Measurements from ENCODE around the gene KRT86.

KRT86 gene

DNA sequence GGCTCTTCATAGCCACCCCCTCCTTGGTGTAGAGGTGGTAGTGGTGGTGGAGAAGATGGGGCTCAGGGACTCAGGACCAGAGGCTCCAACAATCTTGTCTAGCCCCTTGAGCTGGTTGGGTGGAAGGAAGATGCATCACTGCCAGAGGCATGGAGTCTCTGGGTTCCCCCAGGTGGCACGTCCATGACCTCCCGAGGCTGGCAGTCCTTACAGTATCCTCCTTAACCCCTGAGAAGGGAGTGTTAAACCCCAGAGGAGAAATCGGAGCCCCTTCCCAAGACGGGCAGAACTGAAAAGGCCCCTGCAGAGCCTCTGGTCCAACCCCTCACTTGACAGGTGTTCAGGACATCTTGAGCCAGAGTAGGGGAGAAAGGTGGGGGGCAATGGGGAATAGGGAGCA is 37.6 kb downstream of the KRT86 start:
- Histone ChIP-seq H3F3A (ENCODE audit: insufficient read depth, low read length) (no peaks in the 10 kb centered on the region), H3K4me3 (ENCODE audit: low read depth, low read length, poor library complexity, severe bottlenecking) (no peak overlapping the region), H3K9me2 (ENCODE audit: low read depth, low read length) (no peaks in the 10 kb centered on the region), H3K27ac (ENCODE audit: low read depth, low read length, poor library complexity, severe bottlenecking) (no peak overlapping the region), H3K36me3 (ENCODE audit: insufficient read depth, low read length) (no peaks in the 10 kb centered on the region), H3K4me1 (ENCODE audit: insufficient read depth, low read length, severe bottlenecking) (no peaks in the 10 kb centered on the region), H3K9me3 (ENCODE audit: low read length) (no peaks in the 10 kb centered on the region), H3K9ac (ENCODE audit: low read length) (no peak overlapping the region), H3K79me2 (ENCODE audit: insufficient read depth, low read length) (no peaks in the 10 kb centered on the region), H4K20me1 (ENCODE audit: insufficient read depth, low read length) (no peaks in the 10 kb centered on the region), H3K27me3 (ENCODE audit: insufficient read depth, low read length) (no peaks in the 10 kb centered on the region; the same call in 1 of the 2 replicates), H2AFZ (ENCODE audit: low read length) (no peak overlapping the region), H3K4me2 (ENCODE audit: low read length) (no peak overlapping the region)
- TF ChIP-seq, protein P1, sequence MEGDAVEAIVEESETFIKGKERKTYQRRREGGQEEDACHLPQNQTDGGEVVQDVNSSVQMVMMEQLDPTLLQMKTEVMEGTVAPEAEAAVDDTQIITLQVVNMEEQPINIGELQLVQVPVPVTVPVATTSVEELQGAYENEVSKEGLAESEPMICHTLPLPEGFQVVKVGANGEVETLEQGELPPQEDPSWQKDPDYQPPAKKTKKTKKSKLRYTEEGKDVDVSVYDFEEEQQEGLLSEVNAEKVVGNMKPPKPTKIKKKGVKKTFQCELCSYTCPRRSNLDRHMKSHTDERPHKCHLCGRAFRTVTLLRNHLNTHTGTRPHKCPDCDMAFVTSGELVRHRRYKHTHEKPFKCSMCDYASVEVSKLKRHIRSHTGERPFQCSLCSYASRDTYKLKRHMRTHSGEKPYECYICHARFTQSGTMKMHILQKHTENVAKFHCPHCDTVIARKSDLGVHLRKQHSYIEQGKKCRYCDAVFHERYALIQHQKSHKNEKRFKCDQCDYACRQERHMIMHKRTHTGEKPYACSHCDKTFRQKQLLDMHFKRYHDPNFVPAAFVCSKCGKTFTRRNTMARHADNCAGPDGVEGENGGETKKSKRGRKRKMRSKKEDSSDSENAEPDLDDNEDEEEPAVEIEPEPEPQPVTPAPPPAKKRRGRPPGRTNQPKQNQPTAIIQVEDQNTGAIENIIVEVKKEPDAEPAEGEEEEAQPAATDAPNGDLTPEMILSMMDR (IDR thresholded peaks at IDR 0.05; ENCODE audit: low read length), result no peak

GRCh38 chr12:52313461-52313860 is 39.0 kb downstream of the KRT86 start:
- Histone ChIP-seq H3K9me2 (ENCODE audit: low read depth, low read length) (no peaks in the 10 kb centered on the region), H3K27ac (ENCODE audit: low read depth, low read length, poor library complexity, severe bottlenecking) (no peak overlapping the region), H3K4me2 (ENCODE audit: low read length) (no peak overlapping the region), H2AFZ (ENCODE audit: low read length) (no peak overlapping the region), H3K4me1 (ENCODE audit: insufficient read depth, low read length, severe bottlenecking) (no peaks in the 10 kb centered on the region), H3K36me3 (ENCODE audit: insufficient read depth, low read length) (no peaks in the 10 kb centered on the region), H3K9ac (ENCODE audit: low read length) (no peak overlapping the region), H3F3A (ENCODE audit: insufficient read depth, low read length) (no peaks in the 10 kb centered on the region), H4K20me1 (ENCODE audit: insufficient read depth, low read length) (no peaks in the 10 kb centered on the region), H3K79me2 (ENCODE audit: insufficient read depth, low read length) (no peaks in the 10 kb centered on the region), H3K27me3 (ENCODE audit: insufficient read depth, low read length) (no peaks in the 10 kb centered on the region; the same call in 1 of the 2 replicates), H3K4me3 (ENCODE audit: low read depth, low read length, poor library complexity, severe bottlenecking) (no peak overlapping the region), H3K9me3 (ENCODE audit: low read length) (no peaks in the 10 kb centered on the region)
- TF ChIP-seq EZH2 (IDR thresholded peaks at IDR 0.05; ENCODE audit: borderline replicate concordance, low read length), result no peak
- TF ChIP-seq, protein P1 (IDR thresholded peaks at IDR 0.05; ENCODE audit: low read length), result no peak

DNA sequence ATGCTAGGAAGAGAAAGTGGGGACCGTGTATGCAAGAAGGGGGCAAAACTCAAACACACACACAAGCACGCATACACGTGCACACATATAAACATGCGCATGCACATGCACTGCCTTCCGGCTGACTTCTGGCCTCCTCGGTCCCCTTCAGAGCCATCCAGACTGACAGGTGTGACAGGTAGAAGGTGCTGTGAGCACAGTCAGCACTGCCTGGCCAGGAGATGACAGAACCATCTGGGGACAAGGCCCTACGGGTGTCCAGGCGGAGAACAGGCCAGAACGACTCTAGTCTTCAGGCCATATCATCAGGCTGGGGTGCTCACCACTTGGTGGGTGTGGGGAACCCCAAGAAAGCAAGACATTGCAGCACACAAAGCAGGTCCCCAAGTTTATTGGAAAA is 39.5 kb downstream of the KRT86 start:
- no peaks in the 10 kb centered on the region for H3K36me3 ChIP-seq (ENCODE audit: insufficient read depth, low read length)
- no peaks in the 10 kb centered on the region for H3F3A ChIP-seq (ENCODE audit: insufficient read depth, low read length)
- H3K4me1 ChIP-seq (ENCODE audit: insufficient read depth, low read length, severe bottlenecking), result no peaks in the 10 kb centered on the region
- TF ChIP-seq EZH2 (IDR thresholded peaks at IDR 0.05; ENCODE audit: borderline replicate concordance, low read length), result no peak
- TF ChIP-seq, protein P1 (IDR thresholded peaks at IDR 0.05; ENCODE audit: low read length), result no peak
- H3K4me2 ChIP-seq (ENCODE audit: low read length), result no peak overlapping the region
- no peaks in the 10 kb centered on the region for H3K9me2 ChIP-seq (ENCODE audit: low read depth, low read length)
- H3K27ac ChIP-seq (ENCODE audit: low read depth, low read length, poor library complexity, severe bottlenecking), result no peak overlapping the region
- H3K9me3 ChIP-seq (ENCODE audit: low read length), result no peaks in the 10 kb centered on the region
- no peaks in the 10 kb centered on the region for H3K79me2 ChIP-seq (ENCODE audit: insufficient read depth, low read length)
- no peak overlapping the region for H3K9ac ChIP-seq (ENCODE audit: low read length)
- H2AFZ ChIP-seq (ENCODE audit: low read length), result no peak overlapping the region
- H3K27me3 ChIP-seq (ENCODE audit: insufficient read depth, low read length), result peaks cover 4% of the 10 kb centered on the region; the same call in 1 of the 2 replicates
- no peak overlapping the region for H3K4me3 ChIP-seq (ENCODE audit: low read depth, low read length, poor library complexity, severe bottlenecking)
- H4K20me1 ChIP-seq (ENCODE audit: insufficient read depth, low read length), result no peaks in the 10 kb centered on the region

All from OCI-LY1 (cell line).